KMS-11 (cell line): ENCODE results near the gene PMEL.

Source experiments
- H2AFZ ChIP-seq: fragments of 200-600 bp; sonication (generic); 2 replicates; pipeline ENCODE4 v1.6.1; 2016; ENCODE audit warnings: antibody characterized with exemption, mixed run types, low read depth
- H3K27ac ChIP-seq: fragments of 200-600 bp; sonication (generic); 2 replicates; pipeline ENCODE4 v1.6.1; 2016; ENCODE audit warnings: mild to moderate bottlenecking, mixed run types
- H3K27me3 ChIP-seq: fragments of 200-600 bp; sonication (generic); 2 replicates; pipeline ENCODE4 v1.6.1; 2017; ENCODE audit warnings: mild to moderate bottlenecking, low read depth, mixed run types, moderate library complexity; ENCODE audit not compliant: insufficient read depth
- H3K36me3 ChIP-seq: fragments of 200-600 bp; sonication (generic); 2 replicates; pipeline ENCODE4 v1.6.1; 2017; ENCODE audit warnings: mild to moderate bottlenecking, mixed run types; ENCODE audit not compliant: insufficient read depth
- H3K4me1 ChIP-seq: fragments of 200-600 bp; sonication (generic); 2 replicates; pipeline ENCODE4 v1.6.1; 2016; ENCODE audit warnings: mild to moderate bottlenecking, low read depth, mixed run types; ENCODE audit not compliant: poor library complexity, severe bottlenecking
- H3K4me2 ChIP-seq: fragments of 200-600 bp; sonication (generic); 2 replicates; pipeline ENCODE4 v1.7.0; 2016; ENCODE audit warnings: mild to moderate bottlenecking, mixed run types
- H3K4me3 ChIP-seq: fragments of 200-600 bp; sonication (generic); IDR thresholded peaks from 2 replicates; pipeline ENCODE4 v1.6.1; 2017; ENCODE audit warnings: low read depth, low read length, mixed read lengths; ENCODE audit not compliant: insufficient read depth
- H3K79me2 ChIP-seq: fragments of 200-600 bp; sonication (generic); 2 replicates; pipeline ENCODE4 v1.6.1; 2016; ENCODE audit warnings: low read depth, mixed run types; ENCODE audit not compliant: insufficient read depth
- H3K9ac ChIP-seq: fragments of 200-600 bp; sonication (generic); 2 replicates; pipeline ENCODE4 v1.6.1; 2016; ENCODE audit warnings: mild to moderate bottlenecking, mixed run types
- H4K20me1 ChIP-seq: fragments of 200-600 bp; sonication (generic); 2 replicates; pipeline ENCODE4 v1.6.1; 2016; ENCODE audit warnings: mild to moderate bottlenecking, mixed run types; ENCODE audit not compliant: insufficient read depth
- CTCF ChIP-seq: fragments of 200-600 bp; sonication (generic); conservative IDR thresholded peaks from 2 replicates; pipeline ENCODE4 v1.6.1; 2017; ENCODE audit warnings: low read depth, mild to moderate bottlenecking, antibody characterized with exemption, low read length, moderate library complexity, mixed read lengths

PMEL gene

GRCh38 chr12:55937981-55938380 lies 27.9 kb downstream of the PMEL start:
- no peak overlapping the region for H3K27ac ChIP-seq
- H2AFZ ChIP-seq, result no peak overlapping the region
- H3K4me3 ChIP-seq, result no peak overlapping the region
- no peak overlapping the region for H3K9ac ChIP-seq
- no peaks in the 10 kb centered on the region; the same call in 1 of the 2 replicates for H3K27me3 ChIP-seq
- H3K36me3 ChIP-seq, result no peaks in the 10 kb centered on the region
- peaks cover 13% of the 10 kb centered on the region for H3K4me1 ChIP-seq
- no peak overlapping the region for H3K4me2 ChIP-seq
- TF ChIP-seq CTCF, result no peak
- no peaks in the 10 kb centered on the region for H4K20me1 ChIP-seq
- H3K79me2 ChIP-seq, result no peaks in the 10 kb centered on the region

GRCh38 chr12:55935738-55936151 lies 30.1 kb downstream of the PMEL start:
- Histone ChIP-seq H3K4me2 (no peak overlapping the region), H3K4me3 (no peak overlapping the region), H3K27ac (no peak overlapping the region), H2AFZ (no peak overlapping the region), H3K79me2 (no peaks in the 10 kb centered on the region), H3K27me3 (no peaks in the 10 kb centered on the region; the same call in 1 of the 2 replicates), H3K36me3 (no peaks in the 10 kb centered on the region), H4K20me1 (no peaks in the 10 kb centered on the region), H3K4me1 (peaks cover 30% of the 10 kb centered on the region), H3K9ac (no peak overlapping the region)
- TF ChIP-seq CTCF, result no peak

- no peak for TF ChIP-seq CTCF
- no peak overlapping the region for H2AFZ ChIP-seq
- H3K4me2 ChIP-seq, result no peak overlapping the region
- H3K27ac ChIP-seq, result no peak overlapping the region
- H4K20me1 ChIP-seq, result no peaks in the 10 kb centered on the region
- H3K79me2 ChIP-seq, result no peaks in the 10 kb centered on the region
- peaks cover 31% of the 10 kb centered on the region for H3K4me1 ChIP-seq
- H3K9ac ChIP-seq, result no peak overlapping the region
- no peak overlapping the region for H3K4me3 ChIP-seq
- H3K36me3 ChIP-seq, result no peaks in the 10 kb centered on the region
- no peaks in the 10 kb centered on the region; the same call in 1 of the 2 replicates for H3K27me3 ChIP-seq
These were observed 31.1 kb downstream of the PMEL start for GRCh38 chr12:55934773-55935172.

GRCh38 chr12:55933799-55934742 lies 31.8 kb downstream of the PMEL start:
- Histone ChIP-seq H3K79me2 (no peaks in the 10 kb centered on the region), H3K27ac (no peak overlapping the region), H3K4me2 (no peak overlapping the region), H3K4me3 (no peak overlapping the region), H3K4me1 (peaks cover 35% of the 10 kb centered on the region), H4K20me1 (no peaks in the 10 kb centered on the region), H2AFZ (no peak overlapping the region), H3K27me3 (no peaks in the 10 kb centered on the region; the same call in 1 of the 2 replicates), H3K9ac (no peak overlapping the region), H3K36me3 (no peaks in the 10 kb centered on the region)
- no peak for TF ChIP-seq CTCF
